NCI-H748 (cell line): Measurements from ENCODE around the gene RPA3.

ENCODE experiments used
- DNase-seq: peaks from one replicate; lab custom pipeline; 2025; ENCODE audit not compliant: unreplicated experiment; lab: John Stamatoyannopoulos, UW

The RPA3 gene

DNA sequence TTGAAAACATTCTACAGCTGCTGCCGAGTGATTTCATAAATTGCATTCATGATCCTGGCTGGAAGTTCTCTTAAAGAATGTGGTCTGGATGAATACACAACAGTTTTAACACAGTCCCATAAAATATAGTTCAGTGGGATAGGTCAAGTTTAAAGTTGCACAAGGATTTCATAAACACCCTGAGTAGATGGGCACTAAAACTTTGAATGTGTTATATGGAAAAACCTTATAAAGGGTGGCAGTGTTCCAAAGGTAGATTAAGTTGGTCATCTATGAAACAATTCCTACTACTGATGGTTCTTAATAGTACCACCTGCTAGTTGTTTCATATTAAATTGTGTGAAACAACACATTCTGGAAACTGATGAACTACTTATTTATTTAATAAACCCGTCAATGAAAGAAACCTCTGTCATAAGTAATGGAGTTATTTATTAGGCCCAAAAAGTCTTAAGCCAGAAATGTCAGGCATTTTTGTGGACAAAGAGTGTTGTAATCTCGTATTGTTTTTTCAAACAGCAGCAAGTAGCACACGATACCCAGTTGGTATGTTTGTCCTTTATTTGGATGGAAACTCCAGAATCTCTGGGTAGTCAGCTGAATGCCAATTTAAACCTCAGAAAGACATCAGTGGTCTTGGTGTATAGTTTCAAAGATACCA, 14.3 kb upstream of the RPA3 start:
- DNase-seq: no peak

- DNase-seq: no peak
Observed at GRCh38 chr7:7731732-7732131, 13.3 kb upstream of the RPA3 start.

- DNase-seq: peak; percentile 9
Observed at GRCh38 chr7:7720750-7721621, 2.6 kb upstream of the RPA3 start.

GRCh38 chr7:7720193-7720592, 1.8 kb upstream of the RPA3 start:
- peak; percentile 6 for DNase-seq

DNA sequence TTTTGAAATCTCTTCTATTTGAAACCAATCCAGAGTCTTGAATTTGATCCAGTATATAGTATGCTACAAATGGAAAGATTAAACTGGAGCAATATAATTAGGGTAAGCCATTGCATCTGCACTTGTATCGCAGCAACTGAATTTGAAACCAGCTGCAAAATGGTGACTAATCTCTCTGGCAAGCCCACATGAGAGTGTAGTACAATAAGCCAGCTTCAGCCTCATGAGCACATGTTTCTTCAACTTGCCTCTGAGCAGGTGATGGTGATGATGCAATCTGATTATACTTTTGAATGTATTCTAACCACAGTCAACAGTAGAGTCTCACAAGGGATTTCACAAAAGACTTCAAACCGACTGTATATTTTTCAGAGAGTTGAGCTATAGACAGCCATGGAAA, 829 bp upstream of the RPA3 start:
- peak; percentile 91 for DNase-seq

GRCh38 chr7:7713730-7714129, 4.7 kb downstream of the RPA3 start:
- no peak for DNase-seq

GRCh38 chr7:7710469-7710868, 7.9 kb downstream of the RPA3 start:
- DNase-seq: no peak

DNA sequence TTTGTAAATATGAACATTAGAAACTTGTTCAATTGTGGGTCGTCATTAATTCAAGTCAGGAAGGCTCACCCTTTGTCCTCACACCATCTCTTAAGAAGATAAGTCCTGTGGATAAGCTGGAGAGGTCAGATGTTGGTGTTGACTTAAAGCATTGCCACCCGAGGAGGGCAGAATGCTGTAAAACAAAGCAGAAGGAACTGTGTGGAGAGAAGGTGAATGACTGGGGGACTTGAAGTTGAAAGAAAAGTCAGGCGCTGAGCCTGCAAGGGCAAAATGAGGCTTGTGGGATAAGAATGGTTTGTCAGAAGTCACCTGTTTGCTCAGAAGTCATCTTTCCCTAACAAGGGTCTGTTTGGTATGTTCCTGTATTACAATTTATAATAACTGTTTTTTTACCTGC, 9.1 kb downstream of the RPA3 start:
- DNase-seq: no peak

DNA sequence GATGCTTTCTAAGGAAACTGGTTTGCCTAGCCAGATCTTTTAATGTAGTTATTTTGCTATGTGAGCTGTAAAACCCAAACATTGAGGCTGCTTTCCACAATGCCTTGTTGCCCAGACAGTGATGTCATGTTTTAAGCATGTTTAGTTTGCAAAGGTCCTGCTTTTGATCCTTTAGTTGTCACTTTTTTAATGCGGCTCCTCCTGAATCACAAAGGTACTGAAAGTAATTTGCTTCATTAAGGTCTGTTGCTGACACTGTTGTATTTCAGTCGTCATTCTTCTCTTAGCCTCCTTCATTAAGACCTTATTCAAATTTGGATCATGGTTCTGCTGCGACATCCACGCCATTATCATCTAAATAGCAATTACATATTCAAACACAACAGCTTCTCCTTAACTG, 10.6 kb downstream of the RPA3 start:
- DNase-seq: no peak

GRCh38 chr7:7707246-7707645, 11.2 kb downstream of the RPA3 start:
- no peak for DNase-seq

GRCh38 chr7:7706556-7707172, 11.7 kb downstream of the RPA3 start:
- no peak for DNase-seq

DNA sequence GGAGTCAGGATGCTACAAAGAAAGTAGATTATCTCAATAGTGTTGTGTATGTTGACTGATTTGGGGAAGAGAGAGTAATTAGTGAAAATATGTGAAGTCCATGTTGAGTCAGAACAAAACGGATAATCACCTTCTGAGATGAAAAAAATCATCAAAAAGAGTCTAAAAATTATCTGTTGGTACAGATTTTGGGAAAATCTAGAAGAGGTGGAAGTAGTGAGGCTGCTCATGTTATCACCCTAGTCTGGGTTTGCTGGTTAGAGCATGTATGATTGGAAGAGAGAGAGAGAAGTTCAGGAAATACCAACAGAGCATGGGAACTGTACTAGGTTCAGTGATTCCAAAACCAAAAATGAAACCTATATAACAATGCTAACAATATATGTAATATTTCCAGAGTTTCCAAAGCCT, 12.3 kb downstream of the RPA3 start:
- DNase-seq: no peak

GRCh38 chr7:7705318-7705717, 13.1 kb downstream of the RPA3 start:
- DNase-seq: no peak

DNA sequence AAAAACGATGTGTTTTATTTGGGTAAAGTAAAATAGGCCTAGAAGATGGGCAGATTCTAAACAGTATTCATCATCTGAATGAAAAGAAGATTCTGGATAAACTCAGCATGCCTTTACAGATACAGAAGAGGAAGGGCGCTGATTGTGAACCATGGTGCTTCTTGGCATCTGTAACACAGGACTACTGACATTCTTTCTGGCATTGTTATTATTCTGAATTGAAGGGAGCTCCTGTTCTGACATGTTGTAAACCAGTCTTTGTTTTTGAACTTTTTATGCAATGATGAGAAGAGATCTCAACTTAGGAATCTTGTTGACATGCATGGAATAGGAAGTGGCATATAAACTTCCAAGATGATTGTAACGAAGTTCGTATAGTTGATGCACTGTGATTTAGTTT, 13.5 kb downstream of the RPA3 start:
- no peak for DNase-seq

- DNase-seq: no peak
Observed at GRCh38 chr7:7703427-7703826, 15.0 kb downstream of the RPA3 start.

DNA sequence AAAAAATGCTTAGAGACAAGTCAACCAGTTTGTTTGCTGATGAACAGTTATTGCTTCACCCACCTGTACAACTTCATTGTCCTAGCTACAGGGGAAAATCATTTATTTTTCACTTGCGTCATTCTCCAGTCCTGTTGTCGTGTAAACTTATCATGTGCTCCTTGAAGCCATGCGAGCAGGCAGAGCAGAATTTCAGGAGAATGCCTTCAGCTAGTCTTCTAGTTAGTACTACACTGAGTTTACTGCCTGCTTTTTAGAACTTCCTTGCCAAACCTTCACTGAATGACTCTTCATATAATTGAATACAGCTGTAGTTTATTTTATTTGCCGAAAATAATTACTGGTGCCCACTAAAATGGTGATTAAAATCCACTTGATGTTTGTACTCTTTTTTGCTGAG, 15.6 kb downstream of the RPA3 start:
- no peak for DNase-seq

DNA sequence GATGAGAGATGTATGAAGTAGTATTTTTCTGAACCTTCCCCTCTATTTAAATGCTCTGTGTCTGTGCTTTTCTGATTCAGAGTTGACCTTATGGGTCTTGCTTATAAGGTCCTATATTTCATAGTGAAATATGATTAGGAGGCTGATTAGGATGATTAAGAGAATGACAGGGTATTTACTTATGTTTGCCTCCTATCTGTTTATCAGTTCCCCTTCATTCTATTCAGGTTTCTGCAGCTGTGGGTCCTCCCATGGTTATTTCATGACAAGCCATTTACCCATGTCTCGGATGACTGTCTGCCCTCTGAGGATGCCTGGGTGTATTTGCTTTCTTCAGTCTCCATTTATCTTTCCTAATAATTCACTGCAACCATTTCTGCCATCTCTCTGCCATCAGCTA, 16.9 kb downstream of the RPA3 start:
- no peak for DNase-seq

GRCh38 chr7:7699970-7700369, 18.4 kb downstream of the RPA3 start:
- DNase-seq: no peak

DNA sequence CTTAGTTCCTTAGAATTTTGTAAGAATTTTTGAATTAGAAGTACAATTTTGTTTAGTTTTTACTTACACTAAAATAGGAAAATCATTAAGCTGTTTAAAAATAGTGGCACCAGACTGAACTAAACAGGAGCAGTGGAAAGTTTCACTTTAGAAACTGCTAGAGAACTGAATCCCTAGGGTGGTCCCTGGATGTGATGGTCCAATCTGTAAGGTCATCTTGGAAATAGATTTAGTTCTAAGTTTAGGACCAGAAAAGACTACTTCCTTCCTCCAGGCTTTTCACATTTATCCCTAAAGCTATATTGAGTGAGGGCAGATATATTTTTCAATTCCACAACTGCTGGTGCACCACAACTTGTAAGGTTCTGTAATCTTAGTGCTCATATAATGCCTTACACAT, 19.0 kb downstream of the RPA3 start:
- no peak for DNase-seq

DNA sequence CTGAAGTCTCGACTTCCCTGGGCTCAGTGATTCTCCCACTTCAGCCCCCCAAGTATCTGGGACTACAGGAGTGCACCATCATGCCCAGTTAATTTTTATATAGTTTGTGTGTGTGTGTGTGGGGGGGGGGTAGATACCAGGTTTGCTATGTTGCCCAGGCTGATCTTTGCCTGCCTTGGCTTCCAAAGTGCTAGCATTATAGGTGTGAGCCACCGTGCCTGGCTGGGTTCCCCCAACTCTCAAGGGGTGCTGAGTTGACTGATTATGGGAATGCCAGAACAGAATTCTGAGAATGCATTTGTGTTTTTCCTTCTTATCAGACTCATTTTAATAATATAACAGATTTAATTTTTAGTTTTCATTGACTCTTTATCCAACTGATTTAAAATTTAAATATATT, 19.5 kb downstream of the RPA3 start:
- DNase-seq: no peak

- DNase-seq: no peak
Observed at GRCh38 chr7:7696458-7697119, 21.8 kb downstream of the RPA3 start.
